NCI-H748 (cell line): ENCODE data around the gene ABL1.

Source experiments
- DNase-seq: peaks from one replicate; lab custom pipeline; 2025; ENCODE audit not compliant: unreplicated experiment; lab: John Stamatoyannopoulos, UW

Gene ABL1

DNA sequence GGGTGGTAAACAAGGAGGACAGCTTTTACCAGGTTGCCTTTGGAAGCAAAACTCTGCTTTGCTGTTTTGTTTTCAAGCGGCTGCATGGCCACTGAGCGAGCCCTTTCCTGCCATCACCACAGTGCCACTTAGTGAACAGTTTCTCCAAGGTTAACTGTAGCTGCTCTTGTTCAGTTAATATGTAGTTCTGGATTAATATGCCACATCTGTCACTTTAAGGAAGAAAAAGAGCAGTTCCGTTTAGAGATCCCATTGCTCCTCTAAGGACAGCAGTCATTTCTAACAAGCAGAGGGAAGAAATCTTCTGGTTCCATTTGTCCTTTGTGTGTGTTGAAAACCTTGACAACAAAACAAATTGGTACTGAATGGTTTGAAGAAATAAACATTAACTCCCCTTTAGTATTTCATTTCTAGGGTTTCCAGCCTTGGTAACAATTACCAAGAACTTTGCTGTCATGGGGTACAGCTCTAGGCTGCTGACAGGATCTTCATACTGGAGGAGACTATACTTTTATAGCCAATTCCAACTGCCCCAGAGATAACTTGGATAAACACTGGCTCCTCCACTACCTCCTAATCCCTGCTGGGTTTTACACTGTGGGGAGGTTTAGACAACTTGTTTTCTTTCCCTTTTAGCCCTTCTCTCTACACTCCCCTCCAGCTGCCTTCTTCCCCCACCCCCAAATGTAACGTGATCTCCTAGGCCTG lies 10.3 kb upstream of the ABL1 start:
- DNase-seq, result peak; percentile 15

GRCh38 chr9:130825351-130825651 lies 9.8 kb upstream of the ABL1 start:
- no peak for DNase-seq

GRCh38 chr9:130825809-130826208 lies 9.2 kb upstream of the ABL1 start:
- DNase-seq, result no peak

DNA sequence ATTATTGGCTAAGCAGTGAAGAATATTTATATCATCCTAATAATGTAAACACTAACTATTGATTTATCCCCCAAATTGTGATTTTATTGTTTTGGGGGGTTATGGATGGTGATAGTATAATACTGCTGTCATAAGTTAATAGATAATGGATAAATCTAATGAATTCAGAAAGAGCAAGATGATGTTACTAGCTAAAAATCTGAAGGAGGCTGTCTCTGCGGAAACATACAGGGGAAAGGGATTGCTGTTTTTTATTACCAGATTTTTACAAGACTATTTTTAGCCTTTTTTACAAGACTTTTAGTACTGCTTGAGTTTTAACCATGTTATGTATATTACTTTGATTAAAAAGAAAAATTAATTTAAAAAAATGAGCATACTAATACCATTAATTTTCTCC lies 5.3 kb upstream of the ABL1 start:
- DNase-seq, result no peak

DNA sequence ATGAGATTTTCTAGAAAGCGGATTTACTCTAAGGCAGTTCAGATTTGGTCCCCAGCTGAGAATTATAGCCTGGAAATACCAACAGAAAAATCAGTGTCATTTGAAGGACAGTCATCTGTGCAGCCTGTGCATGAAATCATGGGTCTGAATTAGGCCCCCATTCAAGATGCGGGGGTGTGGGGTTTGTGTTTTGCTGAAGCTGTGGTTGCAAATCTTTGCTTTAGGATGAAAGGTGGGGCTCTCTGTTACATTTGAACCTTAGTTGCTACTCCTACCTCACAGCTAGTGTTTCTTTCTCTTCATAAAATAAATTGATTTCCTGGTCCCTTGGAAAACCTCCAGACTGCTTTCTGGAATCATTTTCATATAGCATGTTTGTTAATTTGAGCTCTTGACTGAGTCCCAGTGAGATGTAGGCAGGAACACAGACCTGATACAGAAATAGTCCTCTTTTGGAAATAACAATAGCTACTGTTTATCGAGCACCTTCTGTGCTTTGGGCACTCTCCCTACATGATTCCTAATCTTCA lies 4.8 kb upstream of the ABL1 start:
- no peak for DNase-seq

DNA sequence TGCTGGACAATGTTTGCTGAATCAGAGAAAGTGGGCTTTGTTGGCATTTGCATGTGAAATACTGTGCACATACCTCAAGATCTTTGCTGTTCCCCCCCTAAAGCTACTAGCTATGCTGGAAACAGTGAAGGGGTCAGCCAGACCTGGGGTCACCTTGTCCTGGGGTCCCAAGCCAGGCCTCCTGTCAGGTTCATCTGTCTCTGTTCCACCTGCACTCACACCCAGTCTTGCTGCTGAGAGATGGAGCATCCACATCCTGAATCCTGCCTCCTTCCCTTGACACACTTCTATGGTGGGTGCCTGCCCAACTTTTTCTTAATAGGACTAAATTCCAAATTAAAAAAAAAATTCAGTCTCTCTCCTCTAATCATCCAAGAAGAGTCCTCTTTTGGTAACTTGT lies 4.0 kb upstream of the ABL1 start:
- DNase-seq, result no peak

DNA sequence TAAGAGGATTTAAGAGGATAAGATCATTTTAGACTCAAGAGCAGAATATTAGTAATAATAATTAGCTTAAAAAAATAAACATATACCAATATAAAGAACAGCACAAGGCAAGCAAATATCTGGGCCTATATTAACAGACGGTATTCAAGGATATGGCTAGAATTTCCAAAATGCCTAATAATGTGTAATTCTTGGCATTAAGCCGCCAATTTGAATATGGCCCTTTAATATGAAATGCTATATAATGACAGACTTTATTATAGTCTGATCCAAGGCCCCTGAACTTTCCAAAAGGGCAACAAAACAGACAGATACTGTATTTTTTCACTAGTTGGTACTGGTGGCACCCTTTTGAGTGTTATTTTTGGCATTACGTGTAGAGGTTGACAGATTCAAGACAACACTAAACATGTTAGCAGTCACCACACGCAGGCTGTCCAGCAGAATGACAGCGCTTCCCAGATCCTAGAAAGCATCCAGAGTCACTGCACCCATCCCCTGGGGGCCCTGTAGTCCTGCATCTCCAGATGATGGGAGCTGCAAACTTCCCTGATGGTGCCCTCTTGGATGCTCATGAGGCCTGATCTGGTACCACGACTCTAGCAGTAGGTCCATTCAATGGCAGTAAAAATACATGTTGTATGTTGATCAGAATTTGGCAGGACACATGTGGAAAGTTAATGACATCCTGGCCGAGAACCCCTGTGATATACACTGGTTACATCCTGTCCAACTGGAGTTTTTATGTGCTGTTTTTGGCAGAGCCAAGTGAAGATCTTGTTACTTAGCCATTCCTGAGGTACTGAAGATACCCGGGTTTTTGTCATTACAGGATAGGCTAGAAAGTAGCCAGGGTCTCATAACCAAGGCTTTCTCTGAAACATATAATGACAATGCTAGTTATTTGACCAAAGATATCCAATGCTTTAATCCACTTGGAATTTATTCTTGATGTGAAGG lies 1.7 kb upstream of the ABL1 start:
- DNase-seq, result no peak

GRCh38 chr9:130835441-130836298 lies 616 bp downstream of the ABL1 start:
- DNase-seq, result peak; percentile 73

- no peak for DNase-seq
These were observed 2.0 kb downstream of the ABL1 start for GRCh38 chr9:130837002-130837511.

GRCh38 chr9:130837643-130838042 lies 2.6 kb downstream of the ABL1 start:
- no peak for DNase-seq

DNA sequence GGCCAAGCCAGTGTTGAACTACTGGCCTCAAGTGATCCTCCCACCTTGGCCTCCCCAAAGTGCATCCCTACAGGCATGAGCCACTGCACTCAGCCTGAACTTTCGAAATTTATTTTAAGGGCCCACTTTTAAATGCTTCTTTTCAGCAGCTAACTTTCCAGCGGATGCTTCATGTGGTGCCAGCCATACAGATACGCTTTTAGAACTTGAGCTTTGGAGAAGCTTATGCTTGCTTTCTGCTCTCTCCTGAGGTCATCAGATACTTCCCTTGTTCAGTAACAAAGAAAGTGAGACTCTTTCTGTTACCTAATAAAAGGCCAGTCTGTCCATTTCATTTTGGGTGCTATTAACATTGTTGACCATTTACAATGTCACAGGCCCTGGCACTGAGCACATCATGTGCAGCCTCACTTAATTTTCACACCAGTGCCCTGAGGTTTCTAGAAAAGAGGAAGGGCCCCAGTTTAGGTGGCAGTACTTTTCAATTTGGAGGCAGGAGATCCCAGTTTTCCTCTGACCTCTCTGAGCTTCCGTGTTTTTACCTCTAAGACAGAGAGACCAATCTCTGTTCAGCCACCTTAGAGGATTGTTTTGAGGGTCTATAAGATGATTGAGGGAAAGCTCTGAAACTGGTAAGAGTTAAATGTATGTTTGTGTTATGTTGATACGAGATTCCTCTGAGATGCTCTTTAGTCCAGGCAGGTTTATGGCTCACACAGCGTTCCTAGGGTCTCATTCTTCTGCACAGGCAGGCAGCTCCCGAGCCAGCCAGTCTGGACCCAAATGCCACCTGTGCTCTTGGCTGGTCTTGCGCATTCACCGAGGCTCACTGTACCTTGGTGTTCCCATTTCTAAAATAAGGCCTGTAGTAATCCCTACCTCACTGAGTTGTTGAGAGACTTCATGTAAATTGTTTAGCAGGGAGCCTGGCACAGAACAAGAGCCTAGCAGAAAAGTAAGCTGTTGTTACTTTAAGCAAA lies 4.4 kb downstream of the ABL1 start:
- no peak for DNase-seq

GRCh38 chr9:130842545-130842944 lies 7.5 kb downstream of the ABL1 start:
- DNase-seq, result no peak

- no peak for DNase-seq
These were observed 8.2 kb downstream of the ABL1 start for GRCh38 chr9:130843049-130843908.

GRCh38 chr9:130844044-130844451 lies 9.0 kb downstream of the ABL1 start:
- no peak for DNase-seq

- peak; percentile 24 for DNase-seq
These were observed 10.2 kb downstream of the ABL1 start for GRCh38 chr9:130845254-130845653.

GRCh38 chr9:130845901-130846481 lies 10.9 kb downstream of the ABL1 start:
- no peak for DNase-seq

DNA sequence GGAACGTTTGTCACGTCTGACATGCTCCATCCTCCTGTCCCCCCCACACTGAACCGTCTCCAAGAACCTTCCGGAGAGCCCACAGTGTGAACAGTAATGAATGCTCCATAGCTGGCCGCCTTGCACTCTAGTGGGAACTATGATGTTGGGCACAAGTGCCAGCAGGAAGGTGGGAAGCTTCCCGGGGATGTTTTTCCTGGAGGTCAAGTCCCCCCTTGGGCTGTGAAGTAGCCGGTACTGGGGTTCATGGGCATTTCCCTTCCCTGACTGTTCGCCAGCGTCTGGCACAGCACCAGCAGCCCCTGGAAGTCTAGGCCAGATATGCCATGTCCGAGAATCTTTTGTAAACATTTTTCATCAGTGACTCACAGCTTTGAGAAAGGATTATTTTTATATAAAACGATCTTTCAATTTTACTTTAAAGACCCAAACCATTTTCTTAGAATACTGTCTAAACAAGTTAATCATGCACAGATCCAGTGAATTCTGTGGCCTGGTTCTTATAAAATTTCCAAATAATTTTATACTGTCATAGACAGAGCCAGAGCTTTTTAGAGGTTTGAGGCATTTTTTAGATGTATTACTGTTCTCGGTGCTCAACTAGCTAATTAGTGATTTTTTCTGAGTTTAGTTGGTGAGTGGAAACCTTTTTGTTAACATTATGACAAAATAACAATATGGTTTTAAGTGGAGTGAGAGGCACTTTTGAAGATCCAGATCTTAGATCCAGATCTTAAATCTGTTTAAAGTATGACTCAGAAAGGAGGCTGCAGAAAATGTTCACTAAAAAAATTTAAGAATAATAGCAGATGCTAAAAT lies 11.6 kb downstream of the ABL1 start:
- no peak for DNase-seq
